Upper lobe of left lung (tissue), 4 donors: ENCODE data around the gene NUP85.

Experiments used
- POLR2A ChIP-seq, 4 donors: fragments of 450-650 bp; IDR thresholded peaks; one replicate each; pipeline ENCODE4 v1.5.1; 2016 to 2017; ENCODE audit warnings: antibody characterized with exemption in 4 of 4, mild to moderate bottlenecking in 2 of 4
- POLR2AphosphoS5 ChIP-seq, 2 donors: sonication (generic); formaldehyde crosslinking; IDR thresholded peaks; one replicate each; pipeline ENCODE4 v1.5.1; 2017; ENCODE audit warnings: antibody characterized with exemption in 2 of 2
- TF ChIP-seq, protein P1 (sequence below), 6 experiments: fragments of 450-650 bp in 4 of 6; fragments of 200-600 bp in 2 of 6; sonication (generic) in 2 of 6; IDR thresholded peaks; one replicate each; pipeline ENCODE4 v1.5.1; 2016 to 2019; ENCODE audit warnings: antibody characterized with exemption in 6 of 6

DNA sequence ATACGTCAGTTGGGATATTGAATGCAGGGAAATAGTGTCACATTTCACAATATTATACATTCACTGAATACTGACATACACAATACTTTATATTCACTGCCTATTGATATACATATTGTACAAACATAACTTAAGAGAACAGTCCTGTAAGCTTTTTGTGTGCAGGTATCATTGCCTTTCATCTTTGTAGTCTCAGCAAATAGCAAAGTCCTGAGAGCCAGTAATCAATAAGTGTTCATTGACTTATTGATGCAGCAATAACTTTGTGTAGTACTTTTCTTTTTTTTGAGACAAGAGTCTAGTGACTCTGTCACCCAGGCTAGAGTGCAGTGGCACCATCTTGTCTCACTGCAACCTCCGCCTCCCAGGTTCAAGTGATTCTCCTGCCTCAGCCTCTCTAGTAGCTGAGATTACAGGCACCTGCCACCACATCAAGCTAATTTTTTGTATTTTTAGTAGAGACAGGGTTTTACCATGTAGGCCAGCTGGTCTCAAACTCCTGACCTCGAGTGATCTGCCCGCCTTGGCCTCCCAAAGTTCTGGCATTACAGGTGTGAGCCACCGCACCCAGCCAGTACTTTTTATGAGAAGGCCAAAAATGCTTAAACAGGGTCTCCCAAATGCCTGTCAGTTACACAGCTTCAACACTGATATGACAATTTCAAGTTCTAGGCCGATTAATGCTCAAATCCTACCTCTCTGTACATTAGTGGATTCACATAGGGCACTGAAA is 5.4 kb upstream of the NUP85 start:
- TF ChIP-seq POLR2A (IDR thresholded peaks at IDR 0.05): no peak
- TF ChIP-seq, protein P1, sequence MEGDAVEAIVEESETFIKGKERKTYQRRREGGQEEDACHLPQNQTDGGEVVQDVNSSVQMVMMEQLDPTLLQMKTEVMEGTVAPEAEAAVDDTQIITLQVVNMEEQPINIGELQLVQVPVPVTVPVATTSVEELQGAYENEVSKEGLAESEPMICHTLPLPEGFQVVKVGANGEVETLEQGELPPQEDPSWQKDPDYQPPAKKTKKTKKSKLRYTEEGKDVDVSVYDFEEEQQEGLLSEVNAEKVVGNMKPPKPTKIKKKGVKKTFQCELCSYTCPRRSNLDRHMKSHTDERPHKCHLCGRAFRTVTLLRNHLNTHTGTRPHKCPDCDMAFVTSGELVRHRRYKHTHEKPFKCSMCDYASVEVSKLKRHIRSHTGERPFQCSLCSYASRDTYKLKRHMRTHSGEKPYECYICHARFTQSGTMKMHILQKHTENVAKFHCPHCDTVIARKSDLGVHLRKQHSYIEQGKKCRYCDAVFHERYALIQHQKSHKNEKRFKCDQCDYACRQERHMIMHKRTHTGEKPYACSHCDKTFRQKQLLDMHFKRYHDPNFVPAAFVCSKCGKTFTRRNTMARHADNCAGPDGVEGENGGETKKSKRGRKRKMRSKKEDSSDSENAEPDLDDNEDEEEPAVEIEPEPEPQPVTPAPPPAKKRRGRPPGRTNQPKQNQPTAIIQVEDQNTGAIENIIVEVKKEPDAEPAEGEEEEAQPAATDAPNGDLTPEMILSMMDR (IDR thresholded peaks at IDR 0.05): no peak
- TF ChIP-seq POLR2AphosphoS5 (IDR thresholded peaks at IDR 0.05): no peak
